GM21528 (cell line): Measurements from ENCODE around the gene NKPD1.

ENCODE experiments used
- ATAC-seq: cut with Tn5 transposase; IDR thresholded peaks from one replicate; pipeline ENCODE4 v1.9.1; 2021; ENCODE audit warnings: mild to moderate bottlenecking, moderate library complexity; ENCODE audit not compliant: unreplicated experiment, low FRiP score

NKPD1 gene

GRCh38 chr19:45141203-45141900 lies 19.4 kb downstream of the NKPD1 start:
- ATAC-seq, result no peak

DNA sequence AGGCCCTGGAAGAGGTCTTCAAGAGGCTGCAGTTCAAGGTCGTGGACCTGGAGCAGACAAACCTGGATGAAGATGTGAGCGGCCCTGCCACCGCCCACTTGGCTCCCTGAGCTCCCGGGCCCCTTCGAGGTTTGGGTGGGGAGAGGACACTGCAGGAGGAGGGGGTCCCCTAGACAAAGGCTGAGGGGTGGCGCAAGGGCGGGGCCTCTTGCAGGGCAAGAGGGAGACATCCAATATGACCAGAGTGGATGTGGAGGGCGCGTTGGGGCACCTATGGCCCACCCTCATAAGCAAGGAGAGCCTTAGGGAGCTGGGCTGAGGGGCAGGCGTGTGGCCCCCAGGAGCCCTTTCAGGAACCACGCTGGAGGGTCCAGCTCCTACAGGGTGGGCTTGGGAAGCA lies 20.2 kb downstream of the NKPD1 start:
- no peak for ATAC-seq

DNA sequence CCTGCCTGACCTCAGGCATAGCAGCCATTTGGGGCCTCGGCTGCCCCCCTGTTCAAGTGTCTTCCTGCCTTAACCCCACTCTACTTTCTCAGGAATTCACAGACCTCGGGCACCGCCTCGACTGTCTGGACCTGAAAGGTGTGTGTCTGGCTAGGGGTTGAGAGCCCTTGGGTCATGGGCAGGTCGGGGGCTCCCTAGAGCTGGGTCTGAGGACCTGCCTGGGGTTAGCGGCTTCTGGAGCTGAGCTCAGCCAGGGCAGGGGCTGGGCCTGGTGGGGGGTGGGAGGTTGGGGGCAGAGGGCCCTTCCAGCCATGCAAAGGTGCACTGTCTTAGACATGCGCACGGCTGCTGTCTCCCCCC lies 20.7 kb downstream of the NKPD1 start:
- no peak for ATAC-seq

GRCh38 chr19:45139286-45140143 lies 21.3 kb downstream of the NKPD1 start:
- ATAC-seq, result no peak

DNA sequence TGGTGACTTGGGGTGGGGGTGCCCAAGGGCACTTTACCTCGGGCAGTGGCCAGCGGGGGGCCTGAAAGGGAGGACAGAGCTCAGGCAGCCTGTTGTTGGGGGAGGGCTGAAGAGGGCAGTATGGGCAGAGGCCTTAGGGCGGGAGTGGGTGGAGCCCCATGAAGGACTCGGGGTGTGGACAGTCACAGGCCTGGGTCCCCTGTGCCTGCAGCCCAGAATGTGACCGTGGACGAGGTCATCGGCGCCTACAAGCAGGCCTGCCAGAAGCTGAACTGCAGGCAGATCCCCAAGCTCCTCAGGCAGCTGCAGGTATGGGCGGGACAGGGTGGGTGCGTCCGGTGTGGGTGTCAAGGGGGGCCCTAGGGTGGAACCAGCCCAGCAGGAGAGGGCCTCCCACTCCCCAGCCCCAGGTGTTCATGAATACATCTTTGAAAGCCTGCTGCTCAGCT lies 22.5 kb downstream of the NKPD1 start:
- ATAC-seq, result no peak

- ATAC-seq, result peak; percentile 55
Observed at GRCh38 chr19:45137179-45137761, 23.5 kb downstream of the NKPD1 start.

GRCh38 chr19:45136507-45137178 lies 24.1 kb downstream of the NKPD1 start:
- ATAC-seq, result peak; percentile 5

GRCh38 chr19:45135176-45135885 lies 25.5 kb downstream of the NKPD1 start:
- no peak for ATAC-seq

DNA sequence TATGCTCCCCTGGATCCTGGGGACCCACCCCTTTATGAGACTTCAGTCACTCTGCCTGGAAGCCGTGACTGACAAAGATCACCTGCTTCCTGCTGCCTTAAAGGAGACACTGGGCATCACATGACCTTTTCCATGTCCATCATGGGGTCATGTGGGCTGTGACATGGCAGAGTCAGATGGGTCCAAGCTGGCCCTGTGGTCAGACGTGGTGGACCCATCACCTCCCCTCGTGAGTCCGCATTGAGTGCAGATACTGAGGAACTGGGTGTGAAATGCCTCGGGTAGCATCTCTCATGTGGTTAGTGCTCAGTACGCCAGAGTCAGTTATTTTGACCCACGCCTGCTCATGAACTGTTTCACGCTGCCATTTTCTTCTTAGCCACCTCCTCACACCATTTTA lies 27.1 kb downstream of the NKPD1 start:
- no peak for ATAC-seq

- no peak for ATAC-seq
Observed at GRCh38 chr19:45130888-45131615, 29.7 kb downstream of the NKPD1 start.

DNA sequence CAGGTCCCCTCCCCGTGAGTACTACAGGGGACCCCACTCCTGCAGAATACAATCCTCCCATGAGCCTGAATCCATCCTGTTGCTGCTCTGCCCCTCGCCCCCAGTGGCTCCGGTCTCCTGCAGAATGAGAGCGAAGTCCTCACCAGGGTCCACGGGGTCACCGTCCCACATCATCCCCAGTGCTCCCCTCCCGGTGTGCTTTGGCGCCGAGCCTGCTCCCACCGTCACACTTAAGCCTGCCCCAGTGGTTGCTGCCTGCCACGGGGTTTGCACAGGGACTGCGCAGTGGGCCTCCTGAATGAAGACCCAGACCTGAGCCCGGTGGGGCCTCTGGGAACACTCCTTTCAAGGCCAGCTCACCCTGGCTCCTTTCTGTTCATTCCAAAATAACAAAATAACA lies 30.5 kb downstream of the NKPD1 start:
- ATAC-seq, result no peak

DNA sequence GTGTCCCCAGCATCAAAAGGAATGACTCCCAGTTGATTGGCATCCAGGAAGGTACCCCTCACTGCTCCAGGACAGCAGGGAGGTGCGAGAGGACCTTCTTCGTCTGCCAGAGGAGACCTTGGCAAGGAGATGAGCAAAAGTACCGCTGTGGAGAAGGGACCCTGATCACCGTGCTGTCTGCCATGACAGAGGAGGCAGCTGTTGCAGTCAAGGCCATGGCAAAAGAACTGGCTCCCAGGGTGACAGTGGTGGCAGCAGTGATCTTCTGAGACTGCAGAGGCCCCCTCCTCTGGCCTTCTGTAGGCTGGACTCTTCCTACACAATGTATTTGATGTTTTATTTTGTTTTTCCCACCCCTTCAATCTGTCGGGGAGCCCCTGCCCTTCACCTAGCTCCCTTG lies 32.0 kb downstream of the NKPD1 start:
- no peak for ATAC-seq

DNA sequence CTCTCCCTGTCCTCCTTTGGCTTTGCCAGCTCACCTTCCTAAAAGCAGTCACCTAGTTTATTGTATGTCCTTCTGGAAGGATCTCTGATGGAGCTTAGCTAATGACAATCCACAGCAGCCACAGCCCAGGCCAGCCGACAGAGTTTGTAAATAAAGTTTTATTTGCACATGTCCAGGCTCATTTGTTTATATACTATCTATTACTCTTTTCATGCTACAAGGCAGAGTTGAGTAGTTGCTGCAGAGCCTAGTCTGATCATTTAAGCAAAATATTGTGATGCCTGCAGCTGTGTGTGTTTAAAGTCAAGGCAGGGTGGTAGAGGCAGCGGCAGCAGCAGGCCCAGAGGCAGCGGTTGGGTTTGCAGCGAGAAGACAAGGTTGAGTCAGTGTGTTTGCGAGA lies 32.6 kb downstream of the NKPD1 start:
- ATAC-seq, result no peak

- no peak for ATAC-seq
Observed at GRCh38 chr19:45126654-45127053, 34.1 kb downstream of the NKPD1 start.

GRCh38 chr19:45125975-45126493 lies 34.7 kb downstream of the NKPD1 start:
- no peak for ATAC-seq

GRCh38 chr19:45125360-45125759 lies 35.4 kb downstream of the NKPD1 start:
- ATAC-seq, result no peak

DNA sequence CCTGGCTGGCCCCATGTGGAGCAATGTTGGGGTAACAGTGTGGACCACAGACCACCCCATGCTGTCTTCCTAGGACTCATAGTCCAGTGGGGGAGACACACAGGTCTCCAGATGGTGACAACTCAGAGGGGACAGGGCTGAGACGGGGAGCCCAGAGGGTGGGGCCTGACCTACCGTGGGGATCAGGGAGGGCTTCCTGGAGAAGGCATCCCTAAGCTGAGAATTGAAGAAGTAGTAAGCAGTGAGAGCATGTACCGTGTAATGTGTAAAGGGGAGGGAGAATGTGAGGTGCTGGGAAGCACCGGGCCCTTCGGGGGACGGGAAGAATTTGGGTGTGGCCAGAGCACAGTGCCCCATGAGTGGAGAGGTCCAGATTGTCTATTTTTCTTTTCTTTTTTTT lies 36.8 kb downstream of the NKPD1 start:
- ATAC-seq, result no peak

DNA sequence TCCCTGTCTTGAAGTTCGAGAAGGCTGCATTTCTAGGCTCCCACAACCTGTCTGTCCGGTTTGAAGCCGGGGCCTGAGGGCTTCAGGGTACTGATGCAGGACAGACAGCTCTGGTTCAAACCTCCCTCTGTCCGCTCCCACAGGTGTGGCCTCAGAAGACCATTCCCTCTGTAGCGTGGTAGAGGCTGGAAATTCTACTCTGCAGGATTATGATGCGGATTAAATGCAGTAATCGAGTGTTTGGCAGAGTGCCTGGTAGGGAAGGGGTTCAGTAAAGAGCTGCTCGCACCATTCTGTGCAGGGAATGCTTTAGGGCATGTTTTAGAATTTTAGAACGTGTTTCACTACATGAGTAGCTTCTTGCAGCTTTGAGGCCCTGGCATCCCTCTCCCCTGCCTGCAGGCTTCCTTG lies 37.3 kb downstream of the NKPD1 start:
- ATAC-seq, result no peak

- ATAC-seq, result no peak
Observed at GRCh38 chr19:45122832-45123231, 38.0 kb downstream of the NKPD1 start.
